Adipose tissue (tissue), 3 donors: ENCODE results near the gene ROR1. TPM values are rescaled to one million over a fixed set of nuclear protein-coding genes. Genes with fewer than 3 reads are reported as not detected.

Source experiments
- H3K27ac ChIP-seq: one replicate; pipeline ENCODE4 v1.5.1; 2013; ENCODE audit warnings: low read depth, low read length
- WGBS, 3 donors: extraction: QIAGEN DNeasy Blood & Tissue Kit; methylation state at CpG; one replicate each; pipeline ENCODE4 v1.1.7; 2013; 5-methylcytosine and 5-hydroxymethylcytosine counted together
- polyA plus RNA-seq, 3 donors: library from polyadenylated mRNA; stranded (reverse); fragments of 200-250 nt; gene quantifications; one replicate each; pipeline ENCODE4 v1.2.3, GENCODE V29; 2013
- donor health status: healthy with polysubstance abuse.
- donor health status: Bipolar disorder and iron deficiency.
- donor health status: healthy.

The ROR1 gene
- polyA plus RNA-seq, 3 donors = 2.1 to 2.8 (median 2.1) TPM

DNA sequence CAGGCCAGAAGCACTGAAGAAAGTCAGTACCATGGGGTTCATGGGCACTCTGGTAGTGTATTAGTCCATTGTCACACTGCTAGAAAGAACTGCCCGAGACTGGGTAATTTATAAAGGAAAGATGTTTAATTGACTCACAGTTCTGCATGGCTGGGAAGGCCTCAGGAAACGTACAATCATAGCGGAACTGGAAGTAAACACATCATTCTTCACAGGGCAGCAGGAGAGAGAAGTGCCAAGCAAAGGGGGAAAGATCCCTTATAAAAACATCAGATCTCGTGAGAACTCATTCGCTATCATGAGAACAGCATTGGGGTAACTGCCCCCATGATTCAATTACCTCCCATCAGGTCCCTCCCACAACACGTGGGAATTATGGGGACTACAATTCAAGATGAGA is 20.2 kb upstream of the ROR1 start:
- WGBS, 3 donors = 62 to 66% (median 62%) methylated on average over 6 of the region's 6 CpGs
- H3K27ac ChIP-seq = no peak overlapping the region

DNA sequence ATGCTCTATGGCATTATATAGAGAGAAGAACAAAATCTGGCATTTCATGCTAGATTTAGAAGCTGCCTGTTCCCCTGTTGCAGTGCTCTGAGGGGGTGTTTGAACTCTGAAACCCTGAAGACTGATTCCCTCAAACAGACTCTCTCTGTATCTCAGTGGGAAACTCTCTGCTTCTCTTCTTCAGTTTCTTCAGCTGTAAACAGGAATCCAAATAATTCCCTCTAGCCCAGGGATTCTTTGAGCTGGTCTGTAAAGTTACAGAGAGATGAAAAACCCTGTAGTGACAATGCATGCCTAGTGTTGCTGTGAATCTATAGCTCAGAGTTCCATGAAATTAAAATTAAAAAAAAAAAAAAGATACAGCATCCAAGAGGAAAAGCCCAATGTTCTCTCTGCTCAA is 17.0 kb upstream of the ROR1 start:
- no peak overlapping the region for H3K27ac ChIP-seq

DNA sequence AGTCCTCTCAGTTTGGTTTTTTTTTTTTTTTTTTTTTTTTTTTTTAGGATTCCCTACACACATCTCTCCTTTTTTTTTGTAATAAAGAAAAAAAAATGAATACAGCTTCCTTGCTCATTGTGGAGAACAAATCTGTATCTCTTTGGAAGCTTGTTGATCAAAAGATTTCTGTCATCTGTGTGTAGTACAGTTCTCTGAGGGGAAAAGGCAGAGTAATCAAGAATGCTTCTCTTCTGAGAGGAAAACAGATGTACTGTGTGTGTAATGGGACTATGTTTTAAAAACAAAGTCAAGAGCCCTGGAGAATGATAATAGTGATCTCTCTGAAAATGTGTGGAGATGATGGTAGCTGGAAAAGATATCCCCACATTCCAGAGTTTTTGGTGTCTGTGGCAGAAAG is 16.5 kb upstream of the ROR1 start:
- H3K27ac ChIP-seq = no peak overlapping the region

DNA sequence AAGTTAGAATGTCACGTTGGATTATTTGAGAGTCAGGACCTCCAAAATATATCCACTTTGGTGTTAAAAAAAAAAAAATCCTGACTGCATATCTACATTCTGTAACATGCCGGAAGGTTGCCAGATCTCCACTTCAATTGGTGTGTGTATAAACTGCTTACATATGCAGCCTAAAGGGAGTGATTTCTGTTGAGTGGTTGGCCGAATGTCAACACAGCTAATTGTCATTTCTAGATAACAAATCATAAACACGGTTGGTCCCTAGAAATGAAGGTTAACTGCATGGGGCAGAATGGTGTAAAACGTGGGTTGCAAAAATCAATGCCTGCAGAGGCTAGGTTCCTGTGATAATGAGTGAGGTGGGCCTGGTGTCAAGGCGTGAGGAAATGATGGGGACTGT is 15.0 kb upstream of the ROR1 start:
- WGBS, 3 donors = 32 to 85% (median 79%) methylated on average over 6 of the region's 6 CpGs
- H3K27ac ChIP-seq = no peak overlapping the region

DNA sequence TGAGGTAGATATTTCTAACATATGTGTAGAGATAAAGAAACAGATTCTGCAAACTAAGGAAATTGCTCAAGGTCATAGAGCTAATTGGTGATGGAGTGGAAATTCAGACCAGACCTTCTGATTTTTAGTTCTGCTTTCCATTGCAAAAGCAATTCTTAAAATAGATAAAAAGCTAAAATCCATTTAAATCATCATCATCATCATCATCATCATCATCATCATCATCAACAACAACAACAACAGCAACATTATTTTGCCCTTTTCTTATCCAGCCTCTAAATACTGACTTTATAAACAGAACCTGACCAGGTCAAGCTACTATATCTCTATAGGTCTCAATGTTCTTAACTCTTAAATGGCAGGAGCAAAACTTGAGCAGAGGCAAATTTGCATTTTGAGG is 14.0 kb upstream of the ROR1 start:
- no peak overlapping the region for H3K27ac ChIP-seq

DNA sequence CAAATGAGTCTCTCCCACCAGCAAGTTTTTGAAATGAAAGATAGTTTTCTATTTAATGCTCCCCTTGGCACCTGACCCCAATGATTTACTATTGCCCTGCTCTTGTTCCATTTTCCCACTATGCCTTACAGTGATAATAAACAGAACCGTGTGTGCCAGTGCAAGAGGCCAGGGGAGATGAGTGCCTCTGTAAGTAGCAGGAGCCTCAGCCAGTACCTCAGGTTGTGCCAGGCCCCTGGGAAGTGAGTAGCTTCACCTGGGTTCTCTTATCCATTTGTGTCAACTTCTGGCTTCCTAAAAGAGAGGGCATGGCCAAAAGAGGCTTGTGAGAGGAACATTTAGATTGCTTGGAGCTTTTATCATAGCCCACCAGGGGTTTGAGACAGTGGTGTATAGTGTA is 3.4 kb upstream of the ROR1 start:
- no peak overlapping the region for H3K27ac ChIP-seq
- 61 to 79% (median 77%) methylated on average over 1 of the region's 1 CpG for WGBS, 3 donors

DNA sequence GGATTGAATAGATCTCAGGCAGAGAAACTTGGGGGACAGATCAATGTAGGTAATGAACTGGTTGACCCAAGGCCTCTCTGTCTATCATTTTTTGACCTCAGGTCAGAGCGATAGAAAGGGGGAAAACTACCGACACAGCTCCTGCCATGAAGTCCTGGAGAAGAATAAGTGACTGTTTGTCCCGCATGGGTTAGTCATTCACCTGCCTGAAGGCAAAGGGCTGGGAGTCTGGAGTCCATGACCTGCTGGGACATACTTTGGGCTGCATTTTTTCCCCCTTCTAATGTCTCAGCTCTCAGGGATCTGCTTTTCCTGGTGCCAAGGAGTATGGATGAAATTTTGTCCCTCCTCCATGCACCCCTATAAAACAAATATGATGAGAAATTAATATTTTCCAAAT is 1.6 kb upstream of the ROR1 start:
- 91 to 96% (median 93%) methylated on average over 3 of the region's 3 CpGs for WGBS, 3 donors
- no peak overlapping the region for H3K27ac ChIP-seq

DNA sequence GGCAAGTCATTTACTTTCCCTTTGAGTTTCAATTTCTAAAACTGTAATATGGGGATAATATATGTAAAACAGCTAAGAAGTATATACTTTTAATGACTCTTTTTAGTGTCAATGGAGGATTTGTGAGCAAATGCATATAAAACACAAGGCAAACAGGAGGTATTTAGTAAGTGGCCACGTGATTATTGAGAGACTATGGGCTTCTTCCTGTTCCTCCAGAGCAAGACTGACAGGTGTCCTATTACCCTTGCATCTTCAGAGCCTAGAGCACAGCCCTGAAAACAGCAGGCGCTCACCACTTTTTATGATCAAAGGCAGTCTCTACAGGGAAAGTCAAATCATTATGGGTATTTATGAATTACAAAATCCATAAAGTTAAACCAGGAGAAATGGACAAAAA is 941 bp upstream of the ROR1 start:
- H3K27ac ChIP-seq = no peak overlapping the region
- 54 to 67% (median 63%) methylated on average over 2 of the region's 2 CpGs for WGBS, 3 donors

DNA sequence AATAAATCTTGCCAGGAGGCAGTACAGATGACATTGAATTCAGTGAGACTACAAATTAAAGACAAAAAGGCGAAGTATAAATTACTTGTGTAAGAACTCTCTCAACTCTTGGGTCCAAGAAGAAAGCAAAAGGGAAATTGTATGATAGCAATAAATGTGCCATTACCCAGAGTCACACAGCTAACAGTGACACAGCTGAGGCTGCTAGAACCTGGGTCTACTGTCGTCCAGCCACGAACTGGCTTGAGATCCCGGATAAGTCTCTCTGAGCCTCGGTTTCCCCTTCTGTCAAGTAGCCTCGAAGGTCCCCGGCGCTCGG is 362 bp upstream of the ROR1 start:
- no peak overlapping the region for H3K27ac ChIP-seq
- 5 to 7% (median 6%) methylated on average over 9 of the region's 9 CpGs for WGBS, 3 donors

DNA sequence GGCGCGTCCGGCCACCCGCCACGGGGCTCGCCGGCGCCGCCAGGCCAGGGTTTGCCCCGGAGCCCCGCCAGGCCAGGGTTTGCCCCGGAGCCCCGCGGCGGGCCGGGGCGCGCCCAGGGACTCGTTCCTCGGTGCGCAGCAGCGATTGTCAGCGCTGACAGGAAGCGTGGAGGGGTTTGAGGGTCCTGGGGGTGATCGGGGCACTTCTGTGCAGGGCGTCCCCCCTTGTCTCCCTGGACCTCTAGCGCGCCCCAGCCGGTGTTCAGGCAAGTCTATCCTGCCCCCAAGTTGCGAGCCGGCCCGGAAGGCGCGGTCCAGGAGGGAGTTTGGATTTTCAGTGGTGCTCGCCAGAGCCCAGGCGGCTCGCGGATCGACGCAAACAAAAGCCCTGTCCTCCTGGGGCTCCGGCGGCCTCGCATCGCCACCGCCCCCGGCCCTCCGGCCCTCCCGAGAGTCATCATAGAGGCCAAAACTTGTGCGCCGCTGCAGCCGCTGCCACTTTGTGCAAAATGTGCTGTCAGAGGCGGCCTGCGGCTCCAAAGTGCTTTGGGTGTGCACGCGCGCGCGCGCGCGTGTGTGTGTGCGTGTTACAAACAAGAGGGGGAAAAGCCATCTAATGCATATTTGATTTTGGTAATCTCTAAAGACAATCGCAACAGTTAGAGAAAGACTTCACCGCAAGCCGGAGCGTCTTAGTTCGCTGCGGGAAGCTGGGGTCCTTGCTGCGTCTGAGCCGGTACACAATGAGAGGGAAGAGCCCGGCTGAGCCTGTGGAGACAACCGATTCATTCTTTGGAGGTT is 1.0 kb downstream of the ROR1 start:
- no peak overlapping the region for H3K27ac ChIP-seq
- WGBS, 3 donors = 0 to 1% (median 1%) methylated on average over 60 to 72 of the region's 72 CpGs

DNA sequence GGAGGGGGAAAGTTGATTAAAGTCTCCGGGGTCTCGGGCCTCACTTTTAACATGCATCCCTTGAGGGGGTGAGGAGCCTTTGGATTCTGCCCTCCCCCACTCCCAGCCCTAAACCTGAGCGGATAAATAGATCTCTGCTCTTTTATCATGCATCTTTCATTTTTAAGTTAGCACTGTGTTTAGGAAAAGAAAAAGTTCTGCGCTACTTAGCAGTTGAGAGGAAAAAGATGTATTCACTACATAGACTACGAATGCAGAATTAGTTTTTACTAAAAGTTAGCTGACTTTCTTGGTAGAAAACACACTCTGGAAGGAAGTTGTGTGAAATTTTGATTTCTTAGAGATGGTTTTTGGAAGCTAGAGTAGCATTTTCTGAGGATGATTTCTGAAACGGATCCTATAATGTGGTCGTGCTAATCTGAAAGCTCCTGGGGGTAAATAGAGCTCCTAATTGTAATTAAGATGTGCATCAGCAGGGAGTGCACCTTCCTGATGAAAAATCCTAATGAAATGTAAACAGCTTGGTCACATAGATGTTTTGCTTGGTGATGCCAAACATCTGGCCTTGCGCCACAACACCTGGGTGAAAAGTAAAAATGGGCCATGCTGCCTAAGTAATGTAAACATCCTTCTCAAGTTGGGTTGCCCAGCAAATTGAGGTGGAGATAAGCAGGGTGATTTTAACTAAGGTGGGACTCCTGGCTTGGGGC is 1.8 kb downstream of the ROR1 start:
- WGBS, 3 donors = 18 to 40% (median 39%) methylated on average over 8 of the region's 8 CpGs
- no peak overlapping the region for H3K27ac ChIP-seq

DNA sequence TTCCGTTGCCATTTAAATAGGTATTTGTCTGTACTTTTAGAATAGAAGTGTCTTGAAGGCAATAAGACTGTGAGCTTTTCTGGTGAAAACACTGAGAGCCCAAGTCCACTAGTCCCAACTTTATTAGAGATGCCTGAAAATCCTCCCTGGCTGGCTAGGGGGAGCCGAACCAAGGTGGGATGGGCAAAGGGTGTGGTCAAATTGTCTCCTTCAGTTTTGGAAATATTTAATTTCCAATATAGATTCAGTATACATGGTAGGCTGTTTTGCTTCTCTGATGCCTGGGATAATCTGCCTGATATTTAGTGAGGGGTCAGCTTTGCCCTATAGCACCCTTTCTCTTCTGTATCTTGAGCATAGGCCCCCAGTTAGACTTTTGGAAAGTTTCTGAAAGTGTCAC is 3.5 kb downstream of the ROR1 start:
- no peak overlapping the region for H3K27ac ChIP-seq
- 79 to 85% (median 83%) methylated on average over 2 of the region's 2 CpGs for WGBS, 3 donors

DNA sequence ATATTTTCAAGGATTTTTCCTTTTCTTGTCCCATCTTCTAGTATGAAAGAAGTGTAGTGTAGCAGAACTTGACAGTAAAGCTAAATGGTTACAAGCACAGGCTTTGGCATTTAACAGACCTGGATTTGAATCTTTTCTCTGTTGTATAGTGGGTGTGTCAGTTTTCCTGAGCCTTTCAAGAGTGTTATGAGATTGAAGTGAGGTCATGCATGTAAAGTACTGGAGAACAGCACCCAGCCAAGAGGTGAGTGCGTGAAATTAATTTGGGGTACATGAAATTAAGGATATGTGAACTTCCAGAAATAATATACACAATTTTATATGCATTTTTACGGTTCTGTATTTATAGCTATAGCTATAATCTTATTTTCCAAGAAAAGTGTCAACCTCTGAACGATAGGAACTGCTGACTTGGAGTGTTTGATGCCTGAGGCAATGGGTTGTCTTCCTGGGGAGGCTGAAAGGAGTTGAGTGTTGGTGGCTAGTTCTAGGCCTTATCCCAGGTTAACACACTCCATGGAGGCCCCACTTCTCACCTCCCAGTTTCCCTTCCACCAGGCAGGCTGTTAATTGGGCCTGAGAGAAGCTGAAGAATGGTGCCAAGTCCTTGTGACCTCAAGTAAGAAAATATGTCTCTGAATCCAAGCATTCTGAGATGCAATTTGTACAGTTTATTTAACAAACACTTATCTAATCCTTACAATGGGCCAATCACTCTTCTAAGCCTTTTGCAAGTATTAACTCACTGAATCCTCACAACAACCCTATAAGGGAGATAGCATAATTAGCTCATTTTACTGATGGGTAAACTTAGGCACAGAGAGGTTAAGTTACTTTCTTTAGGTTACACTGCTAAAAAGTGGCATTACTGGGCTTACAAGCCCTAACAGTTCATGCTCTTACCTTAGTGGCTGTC is 4.4 kb downstream of the ROR1 start:
- WGBS, 3 donors = 92% methylated on average over 3 of the region's 3 CpGs
- H3K27ac ChIP-seq = no peak overlapping the region

DNA sequence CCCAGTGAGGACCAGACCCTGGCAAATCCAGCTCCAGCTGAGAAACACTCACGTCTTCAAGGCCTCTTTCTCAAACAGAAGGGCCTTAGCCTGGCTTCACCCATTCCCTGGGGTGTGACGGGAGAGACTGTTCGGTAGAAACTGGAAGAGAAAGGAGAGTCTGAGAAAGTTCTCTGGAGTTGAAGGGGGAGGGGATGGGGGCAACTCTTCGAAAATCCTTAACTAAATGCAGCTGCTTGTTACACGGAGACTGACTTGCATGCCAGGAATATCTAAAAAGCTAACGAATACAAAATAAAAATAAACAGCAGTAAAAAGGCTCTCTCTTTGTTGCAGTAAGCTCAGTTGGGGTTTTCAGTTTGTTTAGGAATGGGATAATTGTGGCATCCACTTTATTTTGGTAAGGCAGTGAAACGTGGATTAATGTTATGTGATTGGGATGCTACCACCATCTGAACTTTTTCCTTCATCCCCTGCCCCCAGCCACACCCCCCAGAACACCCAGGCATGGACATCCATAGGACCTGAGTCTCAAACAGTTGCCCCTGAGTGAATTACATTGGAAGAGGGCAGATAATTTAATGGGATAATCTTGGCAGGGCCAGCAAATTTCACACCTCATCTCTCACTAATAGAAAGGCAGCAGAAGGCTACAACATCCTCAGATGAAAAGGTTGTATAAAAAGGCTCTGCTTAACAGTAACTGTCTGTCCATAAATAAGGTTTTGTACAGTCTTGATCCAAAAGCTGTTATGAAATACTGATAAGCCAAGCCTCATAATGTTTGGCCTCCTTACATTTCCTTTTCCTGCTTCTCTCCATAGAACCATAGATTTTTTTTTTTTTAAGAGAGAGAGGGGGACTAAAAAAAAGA is 5.8 kb downstream of the ROR1 start:
- 45 to 62% (median 52%) methylated on average over 7 of the region's 7 CpGs for WGBS, 3 donors
- no peak overlapping the region for H3K27ac ChIP-seq

DNA sequence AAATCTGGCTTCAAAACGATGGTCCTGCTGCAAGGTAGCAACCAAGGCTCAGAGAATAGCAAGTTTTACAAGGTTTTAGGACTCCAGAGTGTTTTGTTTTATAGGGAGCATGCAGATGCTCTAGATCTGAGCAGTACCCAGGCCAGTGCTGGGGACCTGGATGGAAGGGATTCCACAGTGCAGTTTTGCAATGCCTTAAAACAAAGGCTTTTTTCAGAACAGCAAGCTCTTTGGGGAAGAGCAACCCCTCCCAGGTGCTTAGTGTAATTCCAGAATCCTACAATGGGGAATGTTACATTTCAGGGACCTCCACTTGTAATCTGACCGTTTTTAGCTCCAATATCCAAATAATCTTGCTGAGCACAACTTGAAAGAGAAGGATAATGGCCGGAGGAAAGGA is 6.7 kb downstream of the ROR1 start:
- WGBS, 3 donors = 73 to 78% (median 77%) methylated on average over 3 of the region's 3 CpGs
- H3K27ac ChIP-seq = no peak overlapping the region

DNA sequence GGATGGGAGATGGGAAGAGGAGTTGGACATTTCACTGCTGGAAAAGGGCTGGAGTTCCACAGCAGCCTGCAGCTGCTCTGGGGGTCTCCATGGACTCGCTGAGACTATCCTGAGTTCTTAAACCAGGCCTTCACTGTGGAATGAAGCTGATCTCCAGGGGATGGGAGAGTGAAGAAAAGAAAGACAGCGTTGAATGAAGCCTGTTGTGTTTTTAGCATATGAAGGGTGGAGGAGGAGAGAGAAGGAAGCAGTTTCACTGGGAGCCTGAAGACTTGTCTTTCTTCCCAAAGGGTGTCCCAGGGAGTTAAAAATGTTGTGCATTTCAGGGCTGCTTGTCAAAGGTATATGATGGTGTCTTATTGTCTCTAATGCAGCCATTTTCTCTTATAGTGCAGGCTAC is 9.2 kb downstream of the ROR1 start:
- no peak overlapping the region for H3K27ac ChIP-seq
- 84 to 98% (median 84%) methylated on average over 2 of the region's 2 CpGs for WGBS, 3 donors

DNA sequence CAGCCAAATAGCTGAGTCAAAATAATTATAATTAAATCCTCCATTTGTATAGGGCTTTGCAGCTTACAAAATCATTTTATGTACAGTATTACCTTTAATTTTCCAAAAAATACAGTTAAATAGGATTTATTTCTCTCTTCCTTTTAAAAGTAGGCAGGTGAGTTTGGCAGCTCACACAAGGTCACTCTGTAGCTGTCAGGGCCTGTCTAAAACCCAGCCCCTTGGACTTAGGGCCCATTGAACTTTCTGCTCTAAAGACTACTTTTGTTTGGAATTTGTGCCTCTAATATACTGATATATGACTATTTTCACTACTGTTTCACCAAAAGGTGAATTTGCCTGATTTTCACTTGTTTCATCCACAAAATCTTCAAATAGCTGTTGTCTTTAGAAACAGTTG is 10.3 kb downstream of the ROR1 start:
- H3K27ac ChIP-seq = no peak overlapping the region

DNA sequence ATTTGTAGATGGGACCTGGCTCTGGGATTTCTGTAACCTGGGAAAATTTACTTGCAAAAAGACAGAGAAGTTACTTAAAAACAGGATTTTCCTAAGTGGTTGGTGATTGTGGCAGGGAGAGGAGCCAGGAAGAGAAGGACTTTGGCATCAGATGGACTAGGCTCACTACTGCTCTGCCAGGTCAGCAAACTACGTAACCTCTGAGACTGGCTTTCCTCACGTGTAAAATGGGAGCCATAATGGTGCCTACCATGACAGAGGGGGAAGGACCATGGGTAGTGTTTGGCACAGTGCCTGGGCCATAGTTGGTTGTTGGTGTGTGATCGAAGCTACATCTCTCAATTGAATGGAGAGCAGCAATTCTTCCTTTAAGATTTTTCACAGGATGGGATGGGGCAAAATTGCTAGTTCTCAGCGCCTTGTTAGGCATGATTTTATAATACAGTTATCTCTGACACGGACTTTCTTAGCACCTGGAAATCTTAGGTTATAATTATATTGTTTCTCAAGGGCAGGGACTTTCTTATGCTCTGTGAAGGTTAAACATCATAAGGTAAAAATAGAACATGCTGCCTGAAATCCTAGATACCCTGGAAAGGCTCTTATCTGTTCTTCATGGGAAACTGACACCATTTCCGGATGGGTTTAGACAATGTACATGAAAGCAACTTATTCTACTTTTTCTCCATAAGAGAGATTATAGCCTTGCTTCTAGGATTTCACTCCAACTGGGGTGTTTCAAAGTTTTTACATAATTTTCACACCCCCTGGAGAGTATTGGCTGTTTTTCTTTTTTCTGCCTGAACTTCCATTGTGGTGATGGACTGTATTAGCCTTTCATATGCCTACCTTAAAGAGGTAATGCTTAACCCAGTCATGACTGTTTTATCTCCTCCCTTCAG is 10.9 kb downstream of the ROR1 start:
- 53 to 88% (median 85%) methylated on average over 6 of the region's 6 CpGs for WGBS, 3 donors
- no peak overlapping the region for H3K27ac ChIP-seq
